HG03196 (cell line): ENCODE measurements around the gene CEACAM1.
"Not testable (repeated sequence)": the region's sequence is repeated elsewhere in the genome, so short reads cannot be mapped to it uniquely, and the experiment has no call there.

Experiments used
- ATAC-seq: cut with Tn5 transposase; IDR thresholded peaks from one replicate; pipeline ENCODE4 v1.9.1; 2021; ENCODE audit not compliant: unreplicated experiment

CEACAM1 gene

DNA sequence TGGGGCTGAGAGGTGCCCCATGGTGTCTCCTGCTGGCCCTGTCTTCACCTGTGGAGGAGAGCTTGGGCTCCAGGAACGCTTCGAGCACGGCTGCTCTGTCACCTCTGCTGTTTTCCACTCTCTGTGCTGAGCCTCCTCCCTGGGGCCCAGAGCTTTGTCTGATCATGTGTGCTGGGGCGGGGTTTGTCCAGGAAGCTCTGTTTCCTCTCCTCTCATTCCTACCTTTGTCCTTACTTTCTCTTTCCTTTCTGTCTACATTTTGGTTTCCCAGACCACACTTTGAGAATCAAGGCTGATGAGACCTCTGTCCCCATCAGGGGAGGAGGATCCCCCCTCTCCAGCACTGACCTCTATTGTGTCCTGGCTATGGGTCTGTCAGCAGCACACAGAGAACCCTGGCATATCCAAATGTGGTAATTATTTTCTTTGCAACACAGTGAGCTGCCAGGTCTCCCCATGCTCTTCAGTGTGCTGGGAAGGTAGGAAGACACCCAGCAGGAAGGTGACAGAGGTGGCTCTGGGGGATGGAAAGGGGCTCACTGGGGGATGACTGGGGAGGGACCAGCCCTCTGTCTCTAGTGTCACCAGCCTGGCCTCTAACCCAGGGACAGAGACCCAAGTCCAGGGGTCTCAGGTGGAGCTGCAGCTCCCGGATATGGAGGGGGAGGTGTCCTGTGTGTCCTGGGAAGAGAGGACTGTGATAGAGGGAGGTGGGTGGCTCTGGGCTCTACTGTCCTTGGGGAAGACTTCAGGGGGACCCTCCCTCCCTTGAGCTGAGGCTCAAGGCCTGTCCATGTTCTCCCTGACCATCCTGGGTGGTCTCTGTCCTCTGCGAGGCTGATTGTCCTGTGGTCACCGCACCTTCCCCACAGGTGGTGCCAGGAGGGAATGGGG lies at the start of gene CEACAM1:
Gene CEACAM1 (minus strand): TSS at position 128 of the 894 bp plus-strand sequence. CDS start 107 bp downstream, at position 21.
- ATAC-seq, result no peak

DNA sequence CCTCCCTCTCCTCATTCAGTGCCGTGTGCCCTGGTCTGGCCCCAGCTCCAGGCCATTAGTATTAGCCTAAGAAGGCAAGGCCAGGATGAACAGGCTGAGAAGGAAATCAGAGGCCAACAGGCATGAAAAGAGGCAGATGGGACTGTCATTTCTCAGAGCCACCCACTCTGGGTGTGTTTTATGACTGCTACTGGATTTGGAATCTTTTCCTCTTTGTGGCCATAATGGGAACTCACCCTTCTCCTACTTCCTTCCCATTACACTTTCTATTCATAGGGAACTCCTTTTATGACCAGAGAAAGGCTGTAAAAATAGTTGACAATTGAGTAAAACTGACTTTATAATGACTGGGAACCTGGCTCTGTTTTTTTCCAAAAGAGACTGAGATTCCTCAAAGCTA lies 48.7 kb upstream of the CEACAM1 start:
- no peak for ATAC-seq

DNA sequence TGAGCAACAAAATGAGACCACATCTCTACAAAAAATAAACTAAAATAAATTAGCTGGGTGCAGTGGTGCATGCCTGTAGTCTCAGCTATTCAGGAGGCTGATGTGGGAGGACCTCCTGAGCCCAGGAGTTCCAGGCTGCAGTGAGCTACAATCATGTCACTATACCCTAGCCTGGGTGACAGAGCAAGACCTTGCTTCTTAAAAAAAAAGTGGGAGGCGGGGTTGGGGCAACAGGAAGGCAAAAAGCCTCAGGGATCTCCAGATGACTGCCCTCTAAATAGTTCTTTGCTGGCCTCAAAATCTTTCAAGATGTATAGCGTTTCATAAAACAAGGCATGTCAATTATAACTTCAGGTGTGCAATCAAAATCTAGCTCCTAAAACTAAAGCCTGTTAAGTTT lies 48.0 kb upstream of the CEACAM1 start:
- ATAC-seq, result no peak

DNA sequence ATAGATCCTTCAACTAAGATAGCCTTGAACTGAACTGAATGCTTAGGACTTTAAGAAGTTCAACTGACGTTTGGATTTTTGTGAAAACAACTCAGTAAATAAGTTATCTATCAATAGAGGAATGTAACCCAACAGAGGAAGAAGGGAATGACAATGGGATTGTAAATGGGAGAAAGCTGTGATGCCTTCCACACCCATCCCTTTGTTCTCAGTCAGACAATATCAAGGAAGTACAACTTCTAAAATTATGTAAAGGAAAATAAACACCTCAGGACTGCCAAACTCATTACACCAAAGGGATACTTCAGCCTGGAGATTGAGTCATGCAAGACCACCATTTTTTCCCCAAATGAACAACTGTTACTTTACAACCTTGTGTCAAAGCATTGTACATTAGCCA lies 45.4 kb upstream of the CEACAM1 start:
- ATAC-seq, result no peak

DNA sequence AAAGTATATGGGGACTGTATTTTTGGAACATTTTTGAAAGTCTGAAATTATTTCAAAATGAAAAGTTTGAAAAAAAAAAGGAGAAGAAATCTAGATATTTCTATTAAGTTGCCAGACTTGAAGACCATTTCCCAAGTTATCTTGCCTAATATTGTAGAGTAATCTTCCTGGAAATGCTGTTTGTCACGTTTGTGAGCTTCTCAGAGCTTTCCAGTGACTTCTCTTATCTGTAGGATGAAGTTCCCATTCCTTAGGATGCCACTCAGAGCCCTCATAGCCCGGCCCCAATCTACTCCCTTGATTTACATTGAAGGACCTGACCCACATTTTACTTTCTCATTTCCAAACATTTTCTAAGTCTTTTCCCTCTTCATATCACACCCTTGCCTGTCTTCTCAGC lies 42.8 kb upstream of the CEACAM1 start:
- no peak for ATAC-seq

DNA sequence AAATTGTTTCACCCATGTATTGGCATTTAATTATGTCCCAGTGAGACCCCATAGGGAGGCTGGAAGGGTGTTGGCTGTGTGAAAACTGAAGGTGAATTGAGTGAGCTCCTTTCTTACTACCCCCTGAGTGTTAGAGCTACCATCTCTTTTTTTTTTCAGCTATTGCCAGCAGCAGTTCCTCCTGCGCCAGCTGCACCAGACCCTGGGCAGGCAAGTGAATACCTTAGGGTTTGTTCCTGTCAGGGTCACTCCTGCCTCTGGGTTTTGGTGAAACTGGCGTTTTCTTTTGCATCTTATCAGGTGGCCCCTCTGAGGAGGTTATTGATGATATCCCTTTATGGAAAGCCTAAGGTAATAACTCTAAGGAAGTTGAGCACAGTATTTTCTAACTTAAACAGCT lies 40.9 kb upstream of the CEACAM1 start:
- no peak for ATAC-seq

DNA sequence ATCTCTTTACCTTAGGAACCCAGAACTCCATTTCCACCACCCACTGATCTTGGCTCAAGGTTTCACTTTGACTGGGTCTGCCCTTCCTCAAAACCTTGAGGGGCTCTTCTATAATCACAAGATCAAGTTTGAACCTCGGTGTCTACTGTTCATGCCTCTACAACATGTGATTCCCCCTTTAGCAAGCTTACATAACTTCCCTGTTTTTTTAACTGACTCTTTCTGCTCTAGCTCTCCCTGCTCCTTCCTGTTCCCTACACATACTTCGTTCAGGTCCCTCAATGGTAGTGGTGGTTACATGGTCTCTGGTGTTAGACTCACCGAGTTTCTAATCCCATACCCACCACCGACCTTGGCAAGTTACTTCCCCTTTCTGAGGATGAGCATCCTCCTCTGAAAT lies 39.7 kb upstream of the CEACAM1 start:
- ATAC-seq, result no peak

DNA sequence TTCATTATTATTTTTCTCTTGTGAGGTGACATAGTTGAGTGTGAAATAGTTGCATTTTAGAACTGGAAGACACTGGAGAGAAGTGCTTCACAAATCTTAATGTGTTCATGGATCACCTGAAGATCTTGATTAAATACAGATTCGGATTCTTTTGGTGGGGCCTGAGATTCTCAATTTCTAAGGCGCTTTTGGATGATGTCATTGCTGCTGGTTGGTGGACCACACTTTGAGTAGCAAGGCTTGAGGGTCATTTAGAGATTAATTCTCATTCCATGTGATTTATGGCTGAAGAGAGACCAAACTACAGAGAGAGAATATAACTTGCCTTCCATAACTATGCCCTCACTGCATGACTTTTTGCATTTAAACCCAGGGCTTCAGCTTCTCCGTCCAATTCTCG lies 39.3 kb upstream of the CEACAM1 start:
- ATAC-seq, result no peak

DNA sequence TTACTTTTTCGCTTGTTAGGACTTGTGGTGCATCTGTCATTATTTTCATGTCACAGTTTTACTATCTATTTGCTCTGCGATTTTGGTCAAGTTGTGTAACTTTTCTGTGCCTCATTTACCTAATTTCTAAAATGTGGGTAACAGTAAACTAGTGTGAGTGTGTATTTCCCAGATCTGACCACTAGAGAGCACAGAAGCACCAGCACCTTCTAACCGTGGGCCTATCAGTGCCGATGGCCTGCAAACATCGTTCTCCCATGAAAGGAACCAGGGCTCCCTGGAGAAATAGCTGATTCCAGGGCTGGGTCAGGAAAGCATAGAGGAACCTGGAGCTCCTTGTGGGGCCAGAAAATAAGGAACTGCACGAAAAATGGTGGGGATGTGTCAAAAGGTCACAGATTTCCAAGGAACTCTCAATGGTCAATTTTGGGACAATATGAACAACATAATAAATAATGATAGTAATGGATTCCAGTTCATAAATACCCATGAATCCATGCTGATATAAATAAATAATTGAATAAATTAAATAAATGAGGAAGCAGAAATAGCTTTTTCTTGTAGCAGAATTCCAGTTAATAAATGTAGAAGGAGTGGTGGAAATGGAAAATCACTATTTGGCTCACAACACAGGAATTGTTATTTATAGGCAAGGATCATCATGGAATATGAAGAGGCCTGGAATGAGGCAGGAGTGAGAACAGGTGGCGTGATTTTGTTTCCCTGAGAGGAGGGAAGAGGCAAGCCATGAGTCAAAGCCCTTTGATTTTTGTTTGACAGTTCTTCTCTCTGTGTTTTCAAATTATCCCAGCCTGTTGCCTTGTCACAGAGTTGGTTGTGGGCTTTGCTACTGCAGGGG lies 35.3 kb upstream of the CEACAM1 start:
- ATAC-seq, result no peak

DNA sequence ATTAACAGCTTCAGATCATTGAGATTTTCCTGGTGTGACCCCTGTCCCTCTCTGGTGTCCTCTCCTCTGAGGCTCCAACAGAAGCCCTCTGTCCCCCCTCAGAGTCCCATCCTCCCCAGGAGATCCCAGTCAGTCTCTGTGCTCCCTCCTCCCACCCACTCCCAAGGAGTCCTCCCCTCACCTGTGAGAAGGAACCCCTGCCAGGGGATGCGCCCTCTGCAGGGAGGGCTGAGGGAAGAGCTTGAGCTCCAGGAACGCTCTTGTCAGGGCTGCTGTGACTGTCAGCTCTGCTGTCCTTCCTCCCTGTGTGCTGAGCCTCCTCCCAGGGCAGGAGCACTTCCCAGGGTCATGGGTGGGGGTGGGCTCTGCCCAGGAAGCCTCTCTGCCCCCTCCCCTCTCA lies 33.2 kb upstream of the CEACAM1 start:
- no peak for ATAC-seq

DNA sequence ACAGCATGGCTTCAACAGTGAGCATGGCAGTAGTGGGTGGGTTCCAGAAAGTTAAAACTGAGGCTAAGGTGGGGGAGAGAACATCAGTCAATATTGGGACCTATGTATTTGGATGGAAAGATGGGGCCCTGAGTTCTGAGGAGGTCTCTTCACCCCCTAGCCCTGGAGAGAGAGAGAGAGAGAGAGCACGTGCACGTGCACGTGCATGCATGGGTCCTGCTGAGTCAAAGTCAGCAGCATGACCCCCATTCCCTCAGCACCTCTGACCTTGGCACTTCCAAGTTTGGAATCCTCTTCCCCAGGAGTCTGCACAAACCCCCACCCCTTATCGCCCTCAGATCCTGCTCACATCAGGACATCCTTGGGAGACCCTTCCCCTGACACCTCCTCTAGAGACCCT lies 32.5 kb upstream of the CEACAM1 start:
- no peak for ATAC-seq

DNA sequence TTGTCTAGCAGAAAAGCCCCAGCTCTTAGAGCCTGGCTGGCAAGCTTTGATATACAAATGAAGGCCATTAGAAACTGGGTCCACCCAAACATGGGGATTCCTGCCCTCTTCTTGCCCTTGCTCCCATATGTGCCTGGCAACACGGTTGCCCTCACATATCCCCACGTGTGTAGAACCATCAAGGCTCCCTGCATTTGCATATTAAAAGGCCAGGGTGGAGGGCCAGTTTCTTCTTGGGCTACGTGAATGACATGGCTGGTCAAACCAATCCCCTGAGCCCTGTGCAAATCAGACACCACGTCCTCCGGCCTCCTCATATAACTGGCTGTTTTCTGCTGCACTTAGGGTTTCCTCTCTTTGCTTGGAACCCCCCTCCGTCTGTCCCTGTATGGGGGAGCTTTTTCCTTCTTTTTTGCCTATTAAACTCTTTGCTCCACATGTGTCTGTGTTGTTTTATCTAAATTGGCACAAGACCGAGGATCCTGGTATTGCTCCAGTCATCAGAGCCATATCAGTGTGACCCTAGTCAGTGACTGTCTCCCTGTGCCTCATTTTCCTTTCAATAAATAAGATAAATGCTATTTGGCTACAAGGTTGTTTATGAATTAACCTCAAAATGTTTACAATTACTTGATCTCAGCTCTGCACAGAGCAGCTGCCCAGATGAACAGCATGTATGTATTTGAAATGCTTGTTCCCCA lies 30.3 kb upstream of the CEACAM1 start:
- ATAC-seq, result no peak

DNA sequence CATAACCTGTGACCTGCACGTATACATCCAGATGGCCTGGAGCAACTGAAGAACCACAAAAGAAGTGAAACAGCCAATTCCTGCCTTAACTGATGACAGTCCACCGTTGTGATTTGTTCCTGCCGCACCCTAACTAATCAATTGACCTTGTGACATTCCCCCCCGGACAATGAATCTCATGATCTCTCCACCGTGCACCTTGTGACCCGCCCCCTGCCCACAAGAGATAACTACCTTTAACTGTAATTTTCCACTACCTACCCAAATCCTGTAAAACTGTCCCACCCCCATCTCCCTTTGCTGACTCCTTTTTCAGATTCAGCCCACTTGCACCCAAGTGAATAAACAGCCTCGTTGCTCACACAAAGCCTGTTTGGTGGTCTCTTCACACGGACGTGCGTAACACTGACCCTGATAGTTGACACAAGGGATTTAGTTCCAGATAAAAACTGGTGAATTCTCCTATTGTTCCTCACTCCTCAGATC lies 29.1 kb upstream of the CEACAM1 start:
- not testable (repeated sequence) for ATAC-seq

DNA sequence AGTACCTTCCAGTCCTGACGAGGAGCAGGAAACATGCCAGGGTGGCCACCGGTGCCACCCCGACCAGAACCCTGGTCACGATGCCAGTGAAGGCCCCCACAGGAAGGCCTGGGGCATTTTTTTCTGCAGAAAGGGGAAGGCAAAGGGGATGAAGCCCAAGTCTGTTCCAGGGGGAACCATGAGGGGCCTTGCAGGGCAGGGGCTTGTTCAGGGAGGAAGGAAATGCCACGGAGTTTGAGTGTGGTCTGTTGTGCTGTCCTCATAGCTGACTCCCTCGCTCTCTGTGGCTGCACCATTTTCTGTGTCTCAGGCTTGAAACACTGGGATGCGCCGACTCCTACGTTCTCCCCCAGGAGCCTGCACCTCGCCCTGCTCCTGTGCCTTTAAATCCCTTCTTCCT lies 27.5 kb upstream of the CEACAM1 start:
- ATAC-seq, result no peak

DNA sequence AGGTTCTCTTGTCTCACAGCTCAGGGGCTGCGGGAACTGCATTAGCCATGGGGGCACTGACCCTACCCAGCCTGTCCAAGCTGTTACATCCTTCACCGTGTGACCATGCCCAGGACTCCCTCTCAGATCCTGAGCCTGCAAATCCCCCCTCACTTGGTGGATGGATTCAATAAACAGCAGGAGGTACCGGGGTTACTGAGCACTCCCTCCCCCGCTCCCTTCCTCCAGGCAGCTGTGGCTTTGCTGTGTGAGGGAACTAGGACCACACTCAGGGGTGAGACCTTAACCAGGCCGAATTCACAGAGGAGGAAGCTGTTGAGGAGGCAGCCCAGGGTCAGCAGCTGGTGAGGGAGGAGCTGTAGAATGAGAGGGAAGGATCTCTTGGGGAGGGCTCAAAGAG lies 27.0 kb upstream of the CEACAM1 start:
- no peak for ATAC-seq

DNA sequence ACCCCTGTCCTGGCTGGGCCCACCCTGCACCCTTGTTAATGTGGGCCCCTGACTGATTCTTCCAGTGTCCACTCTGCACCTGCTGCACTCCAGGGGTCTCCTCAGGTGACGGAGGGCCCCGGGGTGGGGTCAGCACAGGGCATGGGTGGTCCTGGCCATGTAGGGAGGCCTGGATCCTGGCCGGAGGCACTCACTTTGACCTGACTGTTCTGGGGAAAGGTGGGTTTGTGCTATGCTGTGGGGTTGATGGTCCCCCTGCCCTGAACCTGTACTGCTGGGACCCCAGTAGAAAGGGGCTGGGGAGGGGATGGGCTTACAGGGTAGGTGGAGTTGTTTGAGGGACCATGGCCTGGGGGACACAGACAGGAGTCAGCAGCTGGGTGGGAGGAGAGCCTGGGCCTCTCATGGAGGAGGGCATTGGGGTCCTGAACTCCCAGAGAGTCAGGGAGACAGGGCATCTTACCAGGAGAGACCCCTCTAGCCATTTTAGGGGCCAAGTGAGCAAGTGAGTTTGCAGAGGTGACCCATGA lies 25.8 kb upstream of the CEACAM1 start:
- ATAC-seq, result no peak

DNA sequence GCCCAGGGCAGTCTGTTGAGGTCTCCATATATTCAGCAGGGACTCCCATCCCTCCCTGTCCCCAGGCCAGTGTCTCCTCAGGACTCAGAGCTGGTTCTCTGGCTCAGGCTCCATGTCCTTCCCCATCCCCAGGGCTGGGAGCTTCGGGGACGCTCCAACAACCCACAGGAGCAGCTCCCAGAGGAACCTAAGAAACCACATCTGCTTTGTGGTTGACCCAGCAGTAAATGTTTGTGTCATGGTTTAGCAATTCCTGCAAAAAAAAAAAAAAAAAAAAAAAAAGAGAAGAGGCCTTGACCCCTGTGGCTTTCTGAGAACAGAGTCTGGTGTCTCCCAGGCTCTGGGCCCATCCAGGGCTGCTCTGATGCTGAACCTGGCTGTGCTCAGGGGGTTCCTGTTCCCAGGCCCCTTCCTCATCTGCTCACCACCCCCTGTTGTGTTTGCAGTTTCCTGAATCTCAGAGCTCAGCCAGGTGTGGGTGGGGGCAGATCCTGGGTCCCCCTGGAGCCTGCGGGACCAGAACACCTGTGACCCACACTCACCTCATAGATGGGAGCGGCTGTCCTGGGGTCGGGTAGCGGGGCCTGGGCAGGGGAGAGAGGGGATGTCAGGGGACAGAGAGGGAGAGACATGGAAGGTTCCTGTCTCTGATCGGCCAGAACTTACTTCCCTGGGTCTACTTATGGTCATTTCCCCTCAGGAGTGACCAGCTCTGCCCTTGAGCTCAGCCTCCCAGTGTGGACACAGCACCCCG lies 25.2 kb upstream of the CEACAM1 start:
- no peak for ATAC-seq

DNA sequence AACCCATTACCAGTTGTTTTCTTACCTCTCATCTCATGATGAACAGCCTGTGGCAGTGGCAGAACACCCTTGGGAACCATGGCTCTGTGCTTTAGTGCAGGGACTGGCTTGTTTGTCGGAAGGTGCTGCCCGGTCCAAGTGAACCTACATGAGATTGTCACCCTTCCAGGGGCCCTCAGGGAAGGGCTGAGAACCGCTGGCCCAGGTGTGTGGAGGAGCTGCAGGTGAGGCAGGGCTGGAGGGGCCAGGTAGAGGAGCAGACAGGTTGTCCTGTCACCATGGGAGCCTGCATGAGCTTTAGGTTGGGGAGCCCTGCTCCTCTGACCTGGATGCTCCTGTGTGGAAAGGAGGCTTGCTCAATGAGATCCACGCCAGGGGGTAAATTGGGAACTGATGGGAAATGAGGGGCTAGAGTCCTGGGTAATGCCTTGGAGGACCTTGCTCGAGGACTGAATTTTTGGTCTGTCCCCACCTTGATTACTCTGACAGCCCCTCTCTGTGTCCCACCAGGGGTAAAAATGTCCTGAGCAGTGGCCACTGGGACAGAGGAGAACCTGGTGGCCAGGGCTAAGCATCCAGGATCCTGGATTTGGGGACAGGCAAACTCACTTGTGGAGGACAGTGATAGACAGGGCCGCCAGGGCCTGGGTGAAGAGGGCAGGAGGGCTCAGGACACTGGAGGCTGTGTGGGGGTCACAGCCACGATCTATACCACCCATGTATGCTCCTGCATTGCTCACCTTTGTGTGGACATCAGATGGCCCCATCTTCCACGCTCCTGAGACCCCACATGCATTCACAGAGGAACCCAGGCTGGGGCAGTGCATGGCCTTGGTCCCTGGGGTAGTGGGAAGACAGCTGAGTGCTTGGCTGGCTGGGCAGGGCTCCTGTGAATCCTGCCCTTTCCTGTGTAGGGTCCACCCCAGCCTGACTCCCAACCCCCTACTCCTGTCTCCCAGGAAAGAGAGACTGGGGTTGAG lies 24.1 kb upstream of the CEACAM1 start:
- ATAC-seq, result no peak

DNA sequence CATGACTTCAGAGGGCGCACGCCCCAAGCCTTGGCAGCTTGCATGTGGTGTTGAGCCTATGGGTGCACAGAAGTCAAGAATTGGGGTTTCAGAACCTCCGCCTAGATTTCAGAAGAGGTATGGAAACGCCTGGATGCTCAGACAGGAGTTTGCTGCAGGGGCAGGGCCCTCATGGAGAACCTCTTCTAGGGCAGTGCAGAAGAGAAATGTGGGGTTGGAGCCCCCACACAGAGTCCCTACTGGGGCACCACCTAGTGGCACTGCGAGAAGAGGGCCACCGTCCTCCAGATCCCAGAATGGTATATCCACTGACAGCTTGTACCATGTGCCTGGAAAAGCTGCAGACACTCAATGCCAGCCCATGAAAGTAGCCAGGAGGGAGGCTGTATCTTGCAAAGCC lies 22.2 kb upstream of the CEACAM1 start:
- not testable (repeated sequence) for ATAC-seq
